ENCODE measurements around the gene EEF1A1. TPM values are rescaled to one million over a fixed set of nuclear protein-coding genes. Genes with fewer than 3 reads are reported as not detected.
"Not testable (repeated sequence)": the region's sequence is repeated elsewhere in the genome, so short reads cannot be mapped to it uniquely, and the experiment has no call there.

EEF1A1 gene
- total and polyA plus RNA-seq, 7 experiments from 2014 or later, result 8,219 to 15,585 (median 15,428) TPM

- not testable (repeated sequence) for H3K36me3 ChIP-seq (ENCODE audit: control insufficient read depth in 2 of 3, insufficient read depth in 3 of 3, low read length in 3 of 3); ATAC-seq; H3K36me3 Mint-ChIP-seq
Measured at GRCh38 chr6:73542481-73542880, 21.6 kb upstream of the EEF1A1 start.

GRCh38 chr6:73538116-73538779, 17.4 kb upstream of the EEF1A1 start:
- no peak overlapping the region for H3K27ac Mint-ChIP-seq
- Histone ChIP-seq H3K4me3 (ENCODE audit: low read length) (no peak overlapping the region), H3K9me3 (ENCODE audit: control insufficient read depth in 2 of 3, low read length in 3 of 3) (no peaks in the 10 kb centered on the region), H3K27me3 (ENCODE audit: control insufficient read depth in 2 of 2, insufficient read depth in 2 of 2, low read length in 2 of 2) (no peaks in the 10 kb centered on the region), H3K4me1 (ENCODE audit: control insufficient read depth in 2 of 2, insufficient read depth in 2 of 2, low read length in 2 of 2) (no peaks in the 10 kb centered on the region), H3K27ac (ENCODE audit: low read depth, low read length) (no peak overlapping the region), H3K36me3 (ENCODE audit: control insufficient read depth in 2 of 3, insufficient read depth in 3 of 3, low read length in 3 of 3) (no peaks in the 10 kb centered on the region)
- intact Hi-C loops (cut with micrococcal nuclease), result loop anchor here in 1 of 2 donors (5.0 kb wide), 1 partner anchor 911 kb away; no protein-coding TSS in a partner anchor
- no peaks in the 10 kb centered on the region for H3K36me3 Mint-ChIP-seq
- ChIA-PET CTCF (no interaction called here), POLR2A (no interaction called here)
- no peak for DNase-seq
- H3K27me3 Mint-ChIP-seq, result peaks cover 0 to 5% (median 0%) of the 10 kb centered on the region in 5 donors
- ATAC-seq, result no peak
- no peaks in the 10 kb centered on the region for H3K4me1 Mint-ChIP-seq
- H3K9me3 Mint-ChIP-seq, result peaks cover 0 to 1% (median 0%) of the 10 kb centered on the region in 11 donors
- no peak overlapping the region for H3K4me3 Mint-ChIP-seq

More at GRCh38 chr6:73542481-73542880, 21.6 kb upstream of the EEF1A1 start:
- CTCF ChIA-PET, result interaction anchor here (0.5 to 1.0 kb wide), 2 partner anchors 68 to 71 kb away, joined by 3 to 7 read pairs; no protein-coding TSS in a partner anchor
- H3K27ac ChIP-seq (ENCODE audit: low read depth, low read length); H3K27me3 ChIP-seq (ENCODE audit: control insufficient read depth in 2 of 2, insufficient read depth in 2 of 2, low read length in 2 of 2); intact Hi-C loops (cut with micrococcal nuclease); H3K27ac Mint-ChIP-seq; H3K4me3 Mint-ChIP-seq; POLR2A ChIA-PET; DNase-seq; H3K9me3 ChIP-seq (ENCODE audit: control insufficient read depth in 2 of 3, low read length in 3 of 3); H3K4me3 ChIP-seq (ENCODE audit: low read length); H3K4me1 Mint-ChIP-seq; H3K9me3 Mint-ChIP-seq; H3K4me1 ChIP-seq (ENCODE audit: control insufficient read depth in 2 of 2, insufficient read depth in 2 of 2, low read length in 2 of 2): not testable (repeated sequence)
- peaks cover 0 to 12% (median 0%) of the 10 kb centered on the region in 5 donors for H3K27me3 Mint-ChIP-seq

GRCh38 chr6:73537677-73538076, 16.8 kb upstream of the EEF1A1 start:
- CTCF ChIA-PET, result no interaction called here
- Histone ChIP-seq H3K27me3 (ENCODE audit: control insufficient read depth in 2 of 2, insufficient read depth in 2 of 2, low read length in 2 of 2) (no peaks in the 10 kb centered on the region), H3K27ac (ENCODE audit: low read depth, low read length) (no peak overlapping the region), H3K36me3 (ENCODE audit: control insufficient read depth in 2 of 3, insufficient read depth in 3 of 3, low read length in 3 of 3) (no peaks in the 10 kb centered on the region), H3K4me3 (ENCODE audit: low read length) (no peak overlapping the region), H3K4me1 (ENCODE audit: control insufficient read depth in 2 of 2, insufficient read depth in 2 of 2, low read length in 2 of 2) (no peaks in the 10 kb centered on the region), H3K9me3 (ENCODE audit: control insufficient read depth in 2 of 3, low read length in 3 of 3) (no peaks in the 10 kb centered on the region)
- Mint-ChIP-seq H3K4me3 (no peak overlapping the region), H3K27me3 (peaks cover 0 to 10% (median 0%) of the 10 kb centered on the region in 5 donors), H3K27ac (no peak overlapping the region), H3K9me3 (peaks cover 0 to 1% (median 0%) of the 10 kb centered on the region in 11 donors), H3K4me1 (no peaks in the 10 kb centered on the region), H3K36me3 (no peaks in the 10 kb centered on the region)
- ATAC-seq, result no peak
- POLR2A ChIA-PET, result interaction anchor here (0.6 to 1.8 kb wide), 2 partner anchors 10 to 18 kb away, joined by 4 read pairs; no protein-coding TSS in a partner anchor
- DNase-seq, result no peak
- intact Hi-C loops (cut with micrococcal nuclease), result loop anchor here in 1 of 2 donors (5.0 kb wide), 1 partner anchor 910 kb away; no protein-coding TSS in a partner anchor

- no peaks in the 10 kb centered on the region for H3K4me1 Mint-ChIP-seq
- H3K4me3 Mint-ChIP-seq, result no peak overlapping the region
- H3K36me3 Mint-ChIP-seq, result no peaks in the 10 kb centered on the region
Measured at GRCh38 chr6:73534628-73535027, 13.8 kb upstream of the EEF1A1 start.

GRCh38 chr6:73532293-73532692, 11.5 kb upstream of the EEF1A1 start:
- no peak overlapping the region for H3K27ac Mint-ChIP-seq
- ChIA-PET POLR2A (no interaction called here), CTCF (interaction anchor here (2.0 kb wide), 1 partner anchor 17 kb away, joined by 5 read pairs; no protein-coding TSS in a partner anchor)

More at GRCh38 chr6:73534628-73535027, 13.8 kb upstream of the EEF1A1 start:
- Histone ChIP-seq H3K36me3 (ENCODE audit: control insufficient read depth in 2 of 3, insufficient read depth in 3 of 3, low read length in 3 of 3) (no peaks in the 10 kb centered on the region), H3K9me3 (ENCODE audit: control insufficient read depth in 2 of 3, low read length in 3 of 3) (no peaks in the 10 kb centered on the region), H3K4me1 (ENCODE audit: control insufficient read depth in 2 of 2, insufficient read depth in 2 of 2, low read length in 2 of 2) (no peaks in the 10 kb centered on the region), H3K27me3 (ENCODE audit: control insufficient read depth in 2 of 2, insufficient read depth in 2 of 2, low read length in 2 of 2) (no peaks in the 10 kb centered on the region), H3K27ac (ENCODE audit: low read depth, low read length) (no peak overlapping the region), H3K4me3 (ENCODE audit: low read length) (no peak overlapping the region)
- no peak for DNase-seq
- Mint-ChIP-seq H3K9me3 (no peaks in the 10 kb centered on the region), H3K27ac (no peak overlapping the region), H3K27me3 (peaks cover 0 to 15% (median 0%) of the 10 kb centered on the region in 5 donors)
- no peak for ATAC-seq
- ChIA-PET POLR2A (interaction anchor here (0.6 kb wide), 1 partner anchor 13 kb away, joined by 4 read pairs; no protein-coding TSS in a partner anchor), CTCF (interaction anchor here (0.7 kb wide), 1 partner anchor 76 kb away, joined by 3 read pairs; no protein-coding TSS in a partner anchor)
- intact Hi-C loops (cut with micrococcal nuclease), result loop anchor here in 1 of 2 donors (5.0 kb wide), 1 partner anchor 907 kb away; no protein-coding TSS in a partner anchor

GRCh38 chr6:73528897-73529296, 8.1 kb upstream of the EEF1A1 start:
- Mint-ChIP-seq H3K9me3 (no peaks in the 10 kb centered on the region), H3K36me3 (peaks cover 0 to 3% (median 0%) of the 10 kb centered on the region in 5 donors), H3K27ac (peak overlapping the region in 1 of 9 donors; percentile 31), H3K4me3 (no peak overlapping the region), H3K4me1 (peaks cover 0 to 7% (median 6%) of the 10 kb centered on the region in 7 donors), H3K27me3 (peaks cover 0 to 21% (median 0%) of the 10 kb centered on the region in 5 donors)
- Histone ChIP-seq H3K4me1 (ENCODE audit: control insufficient read depth in 2 of 2, insufficient read depth in 2 of 2, low read length in 2 of 2) (no peaks in the 10 kb centered on the region), H3K27ac (ENCODE audit: low read depth, low read length) (no peak overlapping the region), H3K9me3 (ENCODE audit: control insufficient read depth in 2 of 3, low read length in 3 of 3) (no peaks in the 10 kb centered on the region), H3K4me3 (ENCODE audit: low read length) (no peak overlapping the region), H3K36me3 (ENCODE audit: control insufficient read depth in 2 of 3, insufficient read depth in 3 of 3, low read length in 3 of 3) (no peaks in the 10 kb centered on the region), H3K27me3 (ENCODE audit: control insufficient read depth in 2 of 2, insufficient read depth in 2 of 2, low read length in 2 of 2) (no peaks in the 10 kb centered on the region)
- DNase-seq (no peak), ATAC-seq (no peak)
- POLR2A ChIA-PET, result no interaction called here
- intact Hi-C loops (cut with micrococcal nuclease), result no loop called here
- CTCF ChIA-PET, result interaction anchor here (1.4 kb wide), 1 partner anchor 14 kb away, joined by 3 read pairs; no protein-coding TSS in a partner anchor

More at GRCh38 chr6:73532293-73532692, 11.5 kb upstream of the EEF1A1 start:
- no peaks in the 10 kb centered on the region for H3K9me3 Mint-ChIP-seq
- DNase-seq (no peak), ATAC-seq (no peak)
- Histone ChIP-seq H3K4me1 (ENCODE audit: control insufficient read depth in 2 of 2, insufficient read depth in 2 of 2, low read length in 2 of 2) (no peaks in the 10 kb centered on the region), H3K4me3 (ENCODE audit: low read length) (no peak overlapping the region), H3K36me3 (ENCODE audit: control insufficient read depth in 2 of 3, insufficient read depth in 3 of 3, low read length in 3 of 3) (no peaks in the 10 kb centered on the region), H3K27me3 (ENCODE audit: control insufficient read depth in 2 of 2, insufficient read depth in 2 of 2, low read length in 2 of 2) (no peaks in the 10 kb centered on the region), H3K27ac (ENCODE audit: low read depth, low read length) (no peak overlapping the region), H3K9me3 (ENCODE audit: control insufficient read depth in 2 of 3, low read length in 3 of 3) (no peaks in the 10 kb centered on the region)
- peaks cover 0 to 26% (median 0%) of the 10 kb centered on the region in 5 donors for H3K27me3 Mint-ChIP-seq
- no peak overlapping the region for H3K4me3 Mint-ChIP-seq
- no peaks in the 10 kb centered on the region for H3K4me1 Mint-ChIP-seq
- intact Hi-C loops (cut with micrococcal nuclease), result no loop called here
- H3K36me3 Mint-ChIP-seq, result peaks cover 0 to 3% (median 0%) of the 10 kb centered on the region in 5 donors
